ENCODE results near the gene FAM161B. TPM values are rescaled to one million over a fixed set of nuclear protein-coding genes. Genes with fewer than 3 reads are reported as not detected.

The FAM161B gene
- total RNA-seq, 1 donor from 2014 or later = 2.8 TPM

DNA sequence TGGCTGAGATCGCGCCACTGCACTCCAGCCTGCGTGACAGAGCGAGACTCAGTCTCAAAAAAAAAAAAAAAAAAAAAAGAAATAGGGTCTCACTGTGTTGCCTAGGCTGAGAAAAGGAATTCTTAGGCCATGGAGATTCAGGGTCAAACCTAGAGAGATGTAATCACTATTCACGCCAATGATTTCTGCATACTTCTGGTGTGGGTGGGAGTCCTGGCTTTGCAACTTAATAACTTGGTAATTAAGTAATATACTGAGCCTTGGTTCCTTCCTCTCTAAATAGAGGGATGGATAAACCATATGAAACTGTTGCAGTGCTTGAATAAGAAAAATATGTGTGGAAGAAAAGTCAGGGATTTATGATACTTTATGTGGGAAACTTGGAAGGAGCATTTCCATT is 60.5 kb downstream of the FAM161B start:
- peak overlapping the region; percentile 16 for H3K4me3 Mint-ChIP-seq
- DNase-seq (ENCODE audit: low read depth, low spot score) = no peak
- H3K4me1 Mint-ChIP-seq = peaks cover 41% of the 10 kb centered on the region
- H3K36me3 Mint-ChIP-seq (ENCODE audit: low read depth) = peaks cover 8% of the 10 kb centered on the region
- H3K27ac Mint-ChIP-seq (ENCODE audit: unreplicated experiment) = no peak overlapping the region
- no peaks in the 10 kb centered on the region for H3K27me3 Mint-ChIP-seq (ENCODE audit: low read depth)
- no peaks in the 10 kb centered on the region for H3K9me3 Mint-ChIP-seq
- TF ChIP-seq, protein P1, sequence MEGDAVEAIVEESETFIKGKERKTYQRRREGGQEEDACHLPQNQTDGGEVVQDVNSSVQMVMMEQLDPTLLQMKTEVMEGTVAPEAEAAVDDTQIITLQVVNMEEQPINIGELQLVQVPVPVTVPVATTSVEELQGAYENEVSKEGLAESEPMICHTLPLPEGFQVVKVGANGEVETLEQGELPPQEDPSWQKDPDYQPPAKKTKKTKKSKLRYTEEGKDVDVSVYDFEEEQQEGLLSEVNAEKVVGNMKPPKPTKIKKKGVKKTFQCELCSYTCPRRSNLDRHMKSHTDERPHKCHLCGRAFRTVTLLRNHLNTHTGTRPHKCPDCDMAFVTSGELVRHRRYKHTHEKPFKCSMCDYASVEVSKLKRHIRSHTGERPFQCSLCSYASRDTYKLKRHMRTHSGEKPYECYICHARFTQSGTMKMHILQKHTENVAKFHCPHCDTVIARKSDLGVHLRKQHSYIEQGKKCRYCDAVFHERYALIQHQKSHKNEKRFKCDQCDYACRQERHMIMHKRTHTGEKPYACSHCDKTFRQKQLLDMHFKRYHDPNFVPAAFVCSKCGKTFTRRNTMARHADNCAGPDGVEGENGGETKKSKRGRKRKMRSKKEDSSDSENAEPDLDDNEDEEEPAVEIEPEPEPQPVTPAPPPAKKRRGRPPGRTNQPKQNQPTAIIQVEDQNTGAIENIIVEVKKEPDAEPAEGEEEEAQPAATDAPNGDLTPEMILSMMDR (conservative IDR thresholded peaks at IDR 0.05) = no peak

GRCh38 chr14:73888971-73889370 is 60.9 kb downstream of the FAM161B start:
- H3K36me3 Mint-ChIP-seq (ENCODE audit: low read depth) = peaks cover 8% of the 10 kb centered on the region
- no peak for DNase-seq (ENCODE audit: low read depth, low spot score)
- no peaks in the 10 kb centered on the region for H3K9me3 Mint-ChIP-seq
- no peaks in the 10 kb centered on the region for H3K27me3 Mint-ChIP-seq (ENCODE audit: low read depth)
- H3K4me1 Mint-ChIP-seq = peaks cover 42% of the 10 kb centered on the region
- peak overlapping the region; percentile 96 for H3K4me3 Mint-ChIP-seq
- TF ChIP-seq, protein P1 (conservative IDR thresholded peaks at IDR 0.05) = no peak
- H3K27ac Mint-ChIP-seq (ENCODE audit: unreplicated experiment) = no peak overlapping the region

- H3K4me3 Mint-ChIP-seq = peak overlapping the region; percentile 96
- peaks cover 42% of the 10 kb centered on the region for H3K4me1 Mint-ChIP-seq
- no peaks in the 10 kb centered on the region for H3K27me3 Mint-ChIP-seq (ENCODE audit: low read depth)
- H3K27ac Mint-ChIP-seq (ENCODE audit: unreplicated experiment) = no peak overlapping the region
- H3K36me3 Mint-ChIP-seq (ENCODE audit: low read depth) = peaks cover 4% of the 10 kb centered on the region
- no peaks in the 10 kb centered on the region for H3K9me3 Mint-ChIP-seq
- TF ChIP-seq, protein P1 (conservative IDR thresholded peaks at IDR 0.05) = no peak
- no peak for DNase-seq (ENCODE audit: low read depth, low spot score)
Measured at GRCh38 chr14:73888460-73888725, 61.5 kb downstream of the FAM161B start.

- no peak for DNase-seq (ENCODE audit: low read depth, low spot score)
Measured at GRCh38 chr14:73887694-73888459, 62.0 kb downstream of the FAM161B start.

GRCh38 chr14:73887318-73887616 is 62.6 kb downstream of the FAM161B start:
- Mint-ChIP-seq H3K36me3 (ENCODE audit: low read depth) (peaks cover 4% of the 10 kb centered on the region), H3K27me3 (ENCODE audit: low read depth) (no peaks in the 10 kb centered on the region), H3K9me3 (no peaks in the 10 kb centered on the region), H3K27ac (ENCODE audit: unreplicated experiment) (peak overlapping the region; percentile 84), H3K4me1 (peaks cover 42% of the 10 kb centered on the region), H3K4me3 (peak overlapping the region; percentile 96)
- TF ChIP-seq, protein P1 (conservative IDR thresholded peaks at IDR 0.05) = no peak
- DNase-seq (ENCODE audit: low read depth, low spot score) = no peak

More at GRCh38 chr14:73887694-73888459, 62.0 kb downstream of the FAM161B start:
- H3K27me3 Mint-ChIP-seq (ENCODE audit: low read depth) = no peaks in the 10 kb centered on the region
- H3K9me3 Mint-ChIP-seq = no peaks in the 10 kb centered on the region
- TF ChIP-seq, protein P1 (conservative IDR thresholded peaks at IDR 0.05) = no peak
- H3K4me3 Mint-ChIP-seq = peak overlapping the region; percentile 96
- H3K4me1 Mint-ChIP-seq = peaks cover 42% of the 10 kb centered on the region
- peaks cover 4% of the 10 kb centered on the region for H3K36me3 Mint-ChIP-seq (ENCODE audit: low read depth)
- H3K27ac Mint-ChIP-seq (ENCODE audit: unreplicated experiment) = no peak overlapping the region
